HepG2 (cell line): ENCODE data around the gene SCYGR2. TPM values are rescaled to one million over a fixed set of nuclear protein-coding genes. Genes with fewer than 3 reads are reported as not detected.
A peak's percentile ranks its signal among the peaks of the same experiment; 100 is the strongest.

Experiments
- TARDBP ChIP-seq: sonication (generic); formaldehyde crosslinking; IDR thresholded peaks from 2 replicates; pipeline ENCODE4 v1.8.0; 2022; ENCODE audit warnings: mild to moderate bottlenecking, missing genetic modification reagents
- TBX2 ChIP-seq: sonication (generic); formaldehyde crosslinking; IDR thresholded peaks from 2 replicates; pipeline ENCODE4 v1.5.0; 2020; ENCODE audit warnings: missing genetic modification reagents, mild to moderate bottlenecking, borderline replicate concordance
- ZFP82 ChIP-seq: sonication (generic); formaldehyde crosslinking; IDR thresholded peaks from 2 replicates; pipeline ENCODE4 v1.5.1; 2020; ENCODE audit warnings: mild to moderate bottlenecking, missing genetic modification reagents, borderline replicate concordance
- ZNF180 ChIP-seq: sonication (generic); formaldehyde crosslinking; IDR thresholded peaks from 2 replicates; pipeline ENCODE4 v1.4.0; 2020; ENCODE audit warnings: low read depth, missing genetic modification reagents, borderline replicate concordance
- ZNF879 ChIP-seq: sonication (generic); formaldehyde crosslinking; IDR thresholded peaks from 2 replicates; pipeline ENCODE4 v1.8.1; 2023; ENCODE audit warnings: missing genetic modification reagents
- polyA plus RNA-seq, 8 experiments: library from polyadenylated mRNA; depleted of rRNA in 3 of 8; stranded (reverse) in 7 of 8; unstranded in 1 of 8; fragments of >200 nt; fragmentation: Illumina TruSeq in 4 of 8; extraction: Trizol in 4 of 8; gene quantifications; 2 replicates each; pipeline versions ENCODE4 v1.2.1 to v1.2.3, GENCODE V29; 2011 to 2016; ENCODE audit warnings: low read depth in 4 of 8, missing spikeins in 1 of 8, mixed read lengths in 1 of 8; ENCODE audit not compliant: insufficient read depth in 1 of 8
- total RNA-seq, 5 experiments: library from RNA; depleted of rRNA; stranded (reverse); fragments of >200 nt; fragmentation: Illumina TruSeq; extraction: Trizol; gene quantifications; 2 replicates each; pipeline ENCODE4 v1.2.3, GENCODE V29; 2016; ENCODE audit warnings: low read depth in 1 of 5
- TF ChIP-seq, protein P1 (sequence below): sonication (generic); formaldehyde crosslinking; IDR thresholded peaks from 2 replicates; pipeline ENCODE4 v1.5.1; 2020; ENCODE audit warnings: missing genetic modification reagents, mild to moderate bottlenecking, borderline replicate concordance
- TF ChIP-seq, protein P2 (sequence below): sonication (generic); formaldehyde crosslinking; IDR thresholded peaks from 2 replicates; pipeline ENCODE4 v1.5.0; 2020; ENCODE audit warnings: missing genetic modification reagents
- TF ChIP-seq, protein P3 (sequence below): sonication (generic); formaldehyde crosslinking; IDR thresholded peaks from 2 replicates; pipeline ENCODE4 v1.4.0; 2020; ENCODE audit warnings: missing genetic modification reagents
- TF ChIP-seq, protein P4 (sequence below): sonication (generic); formaldehyde crosslinking; IDR thresholded peaks from 2 replicates; pipeline ENCODE4 v1.8.1; 2023; ENCODE audit warnings: mild to moderate bottlenecking, missing genetic modification reagents
- TF ChIP-seq, protein P5 (sequence below): sonication (generic); formaldehyde crosslinking; IDR thresholded peaks from 2 replicates; pipeline ENCODE4 v1.4.0; 2020; ENCODE audit warnings: missing genetic modification reagents
- TF ChIP-seq, protein P6 (sequence below): sonication (generic); formaldehyde crosslinking; IDR thresholded peaks from 2 replicates; pipeline ENCODE4 v1.5.1; 2020; ENCODE audit warnings: mild to moderate bottlenecking, missing genetic modification reagents, borderline replicate concordance
- TF ChIP-seq, protein P7 (sequence below): sonication (generic); formaldehyde crosslinking; IDR thresholded peaks from 2 replicates; pipeline ENCODE4 v1.4.0; 2020; ENCODE audit warnings: missing genetic modification reagents, mild to moderate bottlenecking, borderline replicate concordance

SCYGR2 gene
- total and polyA plus RNA-seq, 2 of the 13 experiments (the other 11 are each of a cell fraction or from before 2014, with no cell fraction given): not detected

DNA sequence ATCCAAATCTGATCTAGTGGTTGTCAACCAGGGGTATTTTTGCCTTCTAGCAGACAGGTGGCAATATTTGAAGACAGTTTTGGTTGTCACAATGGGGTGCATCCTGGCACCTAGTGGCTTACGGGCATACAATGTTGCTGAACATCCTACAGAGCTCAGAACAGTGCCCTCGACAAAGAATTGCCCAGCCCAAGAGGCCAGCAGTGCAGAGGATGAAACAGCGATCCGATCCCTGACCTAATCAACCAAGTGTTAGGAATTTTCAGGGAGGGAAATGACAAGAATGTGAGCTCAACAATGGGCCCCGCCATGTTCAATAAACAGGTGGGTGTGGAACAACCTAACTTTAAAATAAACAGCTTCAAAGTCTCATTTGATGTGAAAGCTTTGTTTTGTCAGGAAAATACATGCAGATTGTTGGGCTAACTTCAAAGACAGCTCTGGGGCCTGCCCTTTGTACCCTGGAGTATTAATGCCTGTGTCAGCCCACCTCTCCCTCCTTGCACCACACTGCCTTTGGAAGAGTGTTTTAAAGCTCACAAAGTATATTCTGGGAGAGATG is 45.4 kb downstream of the SCYGR2 start (continued):
- TF ChIP-seq, protein P1, sequence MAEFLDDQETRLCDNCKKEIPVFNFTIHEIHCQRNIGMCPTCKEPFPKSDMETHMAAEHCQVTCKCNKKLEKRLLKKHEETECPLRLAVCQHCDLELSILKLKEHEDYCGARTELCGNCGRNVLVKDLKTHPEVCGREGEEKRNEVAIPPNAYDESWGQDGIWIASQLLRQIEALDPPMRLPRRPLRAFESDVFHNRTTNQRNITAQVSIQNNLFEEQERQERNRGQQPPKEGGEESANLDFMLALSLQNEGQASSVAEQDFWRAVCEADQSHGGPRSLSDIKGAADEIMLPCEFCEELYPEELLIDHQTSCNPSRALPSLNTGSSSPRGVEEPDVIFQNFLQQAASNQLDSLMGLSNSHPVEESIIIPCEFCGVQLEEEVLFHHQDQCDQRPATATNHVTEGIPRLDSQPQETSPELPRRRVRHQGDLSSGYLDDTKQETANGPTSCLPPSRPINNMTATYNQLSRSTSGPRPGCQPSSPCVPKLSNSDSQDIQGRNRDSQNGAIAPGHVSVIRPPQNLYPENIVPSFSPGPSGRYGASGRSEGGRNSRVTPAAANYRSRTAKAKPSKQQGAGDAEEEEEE (CRISPR knock-in tag): no peak
- TF ChIP-seq ZFP82 (CRISPR knock-in tag) (no peak), TBX2 (CRISPR knock-in tag) (peak; percentile 96; the same call in 1 of the 2 replicates), ZNF879 (CRISPR knock-in tag) (no peak), ZNF180 (CRISPR knock-in tag) (no peak), TARDBP (CRISPR knock-in tag) (peak; percentile 90)
- TF ChIP-seq, protein P2, sequence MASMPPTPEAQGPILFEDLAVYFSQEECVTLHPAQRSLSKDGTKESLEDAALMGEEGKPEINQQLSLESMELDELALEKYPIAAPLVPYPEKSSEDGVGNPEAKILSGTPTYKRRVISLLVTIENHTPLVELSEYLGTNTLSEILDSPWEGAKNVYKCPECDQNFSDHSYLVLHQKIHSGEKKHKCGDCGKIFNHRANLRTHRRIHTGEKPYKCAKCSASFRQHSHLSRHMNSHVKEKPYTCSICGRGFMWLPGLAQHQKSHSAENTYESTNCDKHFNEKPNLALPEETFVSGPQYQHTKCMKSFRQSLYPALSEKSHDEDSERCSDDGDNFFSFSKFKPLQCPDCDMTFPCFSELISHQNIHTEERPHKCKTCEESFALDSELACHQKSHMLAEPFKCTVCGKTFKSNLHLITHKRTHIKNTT (CRISPR knock-in tag): no peak
- TF ChIP-seq, protein P3, sequence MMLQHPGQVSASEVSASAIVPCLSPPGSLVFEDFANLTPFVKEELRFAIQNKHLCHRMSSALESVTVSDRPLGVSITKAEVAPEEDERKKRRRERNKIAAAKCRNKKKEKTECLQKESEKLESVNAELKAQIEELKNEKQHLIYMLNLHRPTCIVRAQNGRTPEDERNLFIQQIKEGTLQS (CRISPR knock-in tag): no peak
- TF ChIP-seq, protein P4, sequence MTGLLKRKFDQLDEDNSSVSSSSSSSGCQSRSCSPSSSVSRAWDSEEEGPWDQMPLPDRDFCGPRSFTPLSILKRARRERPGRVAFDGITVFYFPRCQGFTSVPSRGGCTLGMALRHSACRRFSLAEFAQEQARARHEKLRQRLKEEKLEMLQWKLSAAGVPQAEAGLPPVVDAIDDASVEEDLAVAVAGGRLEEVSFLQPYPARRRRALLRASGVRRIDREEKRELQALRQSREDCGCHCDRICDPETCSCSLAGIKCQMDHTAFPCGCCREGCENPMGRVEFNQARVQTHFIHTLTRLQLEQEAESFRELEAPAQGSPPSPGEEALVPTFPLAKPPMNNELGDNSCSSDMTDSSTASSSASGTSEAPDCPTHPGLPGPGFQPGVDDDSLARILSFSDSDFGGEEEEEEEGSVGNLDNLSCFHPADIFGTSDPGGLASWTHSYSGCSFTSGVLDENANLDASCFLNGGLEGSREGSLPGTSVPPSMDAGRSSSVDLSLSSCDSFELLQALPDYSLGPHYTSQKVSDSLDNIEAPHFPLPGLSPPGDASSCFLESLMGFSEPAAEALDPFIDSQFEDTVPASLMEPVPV (CRISPR knock-in tag): peak; percentile 53; the same call in 1 of the 2 replicates
- TF ChIP-seq, protein P5, sequence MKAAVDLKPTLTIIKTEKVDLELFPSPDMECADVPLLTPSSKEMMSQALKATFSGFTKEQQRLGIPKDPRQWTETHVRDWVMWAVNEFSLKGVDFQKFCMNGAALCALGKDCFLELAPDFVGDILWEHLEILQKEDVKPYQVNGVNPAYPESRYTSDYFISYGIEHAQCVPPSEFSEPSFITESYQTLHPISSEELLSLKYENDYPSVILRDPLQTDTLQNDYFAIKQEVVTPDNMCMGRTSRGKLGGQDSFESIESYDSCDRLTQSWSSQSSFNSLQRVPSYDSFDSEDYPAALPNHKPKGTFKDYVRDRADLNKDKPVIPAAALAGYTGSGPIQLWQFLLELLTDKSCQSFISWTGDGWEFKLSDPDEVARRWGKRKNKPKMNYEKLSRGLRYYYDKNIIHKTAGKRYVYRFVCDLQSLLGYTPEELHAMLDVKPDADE (CRISPR knock-in tag): no peak
- TF ChIP-seq, protein P6, sequence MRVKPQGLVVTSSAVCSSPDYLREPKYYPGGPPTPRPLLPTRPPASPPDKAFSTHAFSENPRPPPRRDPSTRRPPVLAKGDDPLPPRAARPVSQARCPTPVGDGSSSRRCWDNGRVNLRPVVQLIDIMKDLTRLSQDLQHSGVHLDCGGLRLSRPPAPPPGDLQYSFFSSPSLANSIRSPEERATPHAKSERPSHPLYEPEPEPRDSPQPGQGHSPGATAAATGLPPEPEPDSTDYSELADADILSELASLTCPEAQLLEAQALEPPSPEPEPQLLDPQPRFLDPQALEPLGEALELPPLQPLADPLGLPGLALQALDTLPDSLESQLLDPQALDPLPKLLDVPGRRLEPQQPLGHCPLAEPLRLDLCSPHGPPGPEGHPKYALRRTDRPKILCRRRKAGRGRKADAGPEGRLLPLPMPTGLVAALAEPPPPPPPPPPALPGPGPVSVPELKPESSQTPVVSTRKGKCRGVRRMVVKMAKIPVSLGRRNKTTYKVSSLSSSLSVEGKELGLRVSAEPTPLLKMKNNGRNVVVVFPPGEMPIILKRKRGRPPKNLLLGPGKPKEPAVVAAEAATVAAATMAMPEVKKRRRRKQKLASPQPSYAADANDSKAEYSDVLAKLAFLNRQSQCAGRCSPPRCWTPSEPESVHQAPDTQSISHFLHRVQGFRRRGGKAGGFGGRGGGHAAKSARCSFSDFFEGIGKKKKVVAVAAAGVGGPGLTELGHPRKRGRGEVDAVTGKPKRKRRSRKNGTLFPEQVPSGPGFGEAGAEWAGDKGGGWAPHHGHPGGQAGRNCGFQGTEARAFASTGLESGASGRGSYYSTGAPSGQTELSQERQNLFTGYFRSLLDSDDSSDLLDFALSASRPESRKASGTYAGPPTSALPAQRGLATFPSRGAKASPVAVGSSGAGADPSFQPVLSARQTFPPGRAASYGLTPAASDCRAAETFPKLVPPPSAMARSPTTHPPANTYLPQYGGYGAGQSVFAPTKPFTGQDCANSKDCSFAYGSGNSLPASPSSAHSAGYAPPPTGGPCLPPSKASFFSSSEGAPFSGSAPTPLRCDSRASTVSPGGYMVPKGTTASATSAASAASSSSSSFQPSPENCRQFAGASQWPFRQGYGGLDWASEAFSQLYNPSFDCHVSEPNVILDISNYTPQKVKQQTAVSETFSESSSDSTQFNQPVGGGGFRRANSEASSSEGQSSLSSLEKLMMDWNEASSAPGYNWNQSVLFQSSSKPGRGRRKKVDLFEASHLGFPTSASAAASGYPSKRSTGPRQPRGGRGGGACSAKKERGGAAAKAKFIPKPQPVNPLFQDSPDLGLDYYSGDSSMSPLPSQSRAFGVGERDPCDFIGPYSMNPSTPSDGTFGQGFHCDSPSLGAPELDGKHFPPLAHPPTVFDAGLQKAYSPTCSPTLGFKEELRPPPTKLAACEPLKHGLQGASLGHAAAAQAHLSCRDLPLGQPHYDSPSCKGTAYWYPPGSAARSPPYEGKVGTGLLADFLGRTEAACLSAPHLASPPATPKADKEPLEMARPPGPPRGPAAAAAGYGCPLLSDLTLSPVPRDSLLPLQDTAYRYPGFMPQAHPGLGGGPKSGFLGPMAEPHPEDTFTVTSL (CRISPR knock-in tag): peak; percentile 71; the same call in 1 of the 2 replicates
- TF ChIP-seq, protein P7, sequence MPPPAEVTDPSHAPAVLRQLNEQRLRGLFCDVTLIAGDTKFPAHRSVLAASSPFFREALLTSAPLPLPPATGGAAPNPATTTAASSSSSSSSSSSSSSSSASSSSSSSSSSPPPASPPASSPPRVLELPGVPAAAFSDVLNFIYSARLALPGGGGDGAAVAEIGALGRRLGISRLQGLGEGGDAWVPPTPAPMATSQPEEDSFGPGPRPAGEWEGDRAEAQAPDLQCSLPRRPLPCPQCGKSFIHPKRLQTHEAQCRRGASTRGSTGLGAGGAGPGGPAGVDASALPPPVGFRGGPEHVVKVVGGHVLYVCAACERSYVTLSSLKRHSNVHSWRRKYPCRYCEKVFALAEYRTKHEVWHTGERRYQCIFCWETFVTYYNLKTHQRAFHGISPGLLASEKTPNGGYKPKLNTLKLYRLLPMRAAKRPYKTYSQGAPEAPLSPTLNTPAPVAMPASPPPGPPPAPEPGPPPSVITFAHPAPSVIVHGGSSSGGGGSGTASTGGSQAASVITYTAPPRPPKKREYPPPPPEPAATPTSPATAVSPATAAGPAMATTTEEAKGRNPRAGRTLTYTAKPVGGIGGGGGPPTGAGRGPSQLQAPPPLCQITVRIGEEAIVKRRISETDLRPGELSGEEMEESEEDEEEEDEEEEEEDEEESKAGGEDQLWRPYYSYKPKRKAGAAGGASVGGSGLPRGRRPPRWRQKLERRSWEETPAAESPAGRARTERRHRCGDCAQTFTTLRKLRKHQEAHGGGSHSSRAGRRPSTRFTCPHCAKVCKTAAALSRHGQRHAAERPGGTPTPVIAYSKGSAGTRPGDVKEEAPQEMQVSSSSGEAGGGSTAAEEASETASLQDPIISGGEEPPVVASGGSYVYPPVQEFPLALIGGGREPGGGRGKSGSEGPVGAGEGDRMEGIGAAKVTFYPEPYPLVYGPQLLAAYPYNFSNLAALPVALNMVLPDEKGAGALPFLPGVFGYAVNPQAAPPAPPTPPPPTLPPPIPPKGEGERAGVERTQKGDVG (CRISPR knock-in tag): 0 out of 2 replicates have a peak, but pooled peaks have one; percentile 50
